NB4 (cell line): ENCODE data around the gene MTHFD2L.

Experiments used
- POLR2A ChIP-seq: IDR thresholded peaks from 2 replicates; pipeline ENCODE4 v1.6.1; 2011; ENCODE audit warnings: mild to moderate bottlenecking; ENCODE audit not compliant: insufficient read length; ENCODE audit errors: extremely low read depth
- TF ChIP-seq, protein P1 (sequence below): IDR thresholded peaks from one replicate; pipeline ENCODE4 v1.5.1; 2012; ENCODE audit warnings: low read depth, low read length

DNA sequence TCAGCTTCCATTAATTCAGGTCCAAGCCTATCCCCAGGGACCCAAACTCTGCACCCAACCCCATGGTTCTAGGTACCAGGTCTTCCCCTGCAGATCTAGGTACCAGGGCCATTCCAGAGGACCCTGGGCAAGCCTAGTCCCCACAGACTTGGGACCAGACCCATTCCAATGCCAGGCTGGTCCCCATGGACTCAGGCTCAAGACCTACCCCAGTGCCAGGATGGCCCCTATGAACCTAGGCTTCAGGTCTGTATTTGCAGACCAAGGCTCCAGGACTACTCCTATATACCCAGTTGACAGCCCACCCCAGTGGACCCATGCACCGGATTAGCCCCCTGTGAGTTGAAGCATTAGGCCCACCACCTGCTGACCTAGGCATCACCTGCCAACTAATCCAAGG is 8.9 kb downstream of the MTHFD2L start:
- TF ChIP-seq, protein P1, sequence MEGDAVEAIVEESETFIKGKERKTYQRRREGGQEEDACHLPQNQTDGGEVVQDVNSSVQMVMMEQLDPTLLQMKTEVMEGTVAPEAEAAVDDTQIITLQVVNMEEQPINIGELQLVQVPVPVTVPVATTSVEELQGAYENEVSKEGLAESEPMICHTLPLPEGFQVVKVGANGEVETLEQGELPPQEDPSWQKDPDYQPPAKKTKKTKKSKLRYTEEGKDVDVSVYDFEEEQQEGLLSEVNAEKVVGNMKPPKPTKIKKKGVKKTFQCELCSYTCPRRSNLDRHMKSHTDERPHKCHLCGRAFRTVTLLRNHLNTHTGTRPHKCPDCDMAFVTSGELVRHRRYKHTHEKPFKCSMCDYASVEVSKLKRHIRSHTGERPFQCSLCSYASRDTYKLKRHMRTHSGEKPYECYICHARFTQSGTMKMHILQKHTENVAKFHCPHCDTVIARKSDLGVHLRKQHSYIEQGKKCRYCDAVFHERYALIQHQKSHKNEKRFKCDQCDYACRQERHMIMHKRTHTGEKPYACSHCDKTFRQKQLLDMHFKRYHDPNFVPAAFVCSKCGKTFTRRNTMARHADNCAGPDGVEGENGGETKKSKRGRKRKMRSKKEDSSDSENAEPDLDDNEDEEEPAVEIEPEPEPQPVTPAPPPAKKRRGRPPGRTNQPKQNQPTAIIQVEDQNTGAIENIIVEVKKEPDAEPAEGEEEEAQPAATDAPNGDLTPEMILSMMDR, result no peak
- TF ChIP-seq POLR2A, result no peak
